Measurements from ENCODE around the gene HOXB4.

The HOXB4 gene

GRCh38 chr17:48559122-48559839 is 18.9 kb downstream of the HOXB4 start:
- TF ChIP-seq, protein P1, sequence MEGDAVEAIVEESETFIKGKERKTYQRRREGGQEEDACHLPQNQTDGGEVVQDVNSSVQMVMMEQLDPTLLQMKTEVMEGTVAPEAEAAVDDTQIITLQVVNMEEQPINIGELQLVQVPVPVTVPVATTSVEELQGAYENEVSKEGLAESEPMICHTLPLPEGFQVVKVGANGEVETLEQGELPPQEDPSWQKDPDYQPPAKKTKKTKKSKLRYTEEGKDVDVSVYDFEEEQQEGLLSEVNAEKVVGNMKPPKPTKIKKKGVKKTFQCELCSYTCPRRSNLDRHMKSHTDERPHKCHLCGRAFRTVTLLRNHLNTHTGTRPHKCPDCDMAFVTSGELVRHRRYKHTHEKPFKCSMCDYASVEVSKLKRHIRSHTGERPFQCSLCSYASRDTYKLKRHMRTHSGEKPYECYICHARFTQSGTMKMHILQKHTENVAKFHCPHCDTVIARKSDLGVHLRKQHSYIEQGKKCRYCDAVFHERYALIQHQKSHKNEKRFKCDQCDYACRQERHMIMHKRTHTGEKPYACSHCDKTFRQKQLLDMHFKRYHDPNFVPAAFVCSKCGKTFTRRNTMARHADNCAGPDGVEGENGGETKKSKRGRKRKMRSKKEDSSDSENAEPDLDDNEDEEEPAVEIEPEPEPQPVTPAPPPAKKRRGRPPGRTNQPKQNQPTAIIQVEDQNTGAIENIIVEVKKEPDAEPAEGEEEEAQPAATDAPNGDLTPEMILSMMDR (IDR thresholded peaks at IDR 0.05; ENCODE audit: low read depth, low read length, missing control alignments), result no peak
- no peak overlapping the region for H3K4me3 ChIP-seq (replicated peaks; ENCODE audit: low read depth, low read length)
- no peak for DNase-seq (ENCODE audit: extremely low read depth, low read depth)

DNA sequence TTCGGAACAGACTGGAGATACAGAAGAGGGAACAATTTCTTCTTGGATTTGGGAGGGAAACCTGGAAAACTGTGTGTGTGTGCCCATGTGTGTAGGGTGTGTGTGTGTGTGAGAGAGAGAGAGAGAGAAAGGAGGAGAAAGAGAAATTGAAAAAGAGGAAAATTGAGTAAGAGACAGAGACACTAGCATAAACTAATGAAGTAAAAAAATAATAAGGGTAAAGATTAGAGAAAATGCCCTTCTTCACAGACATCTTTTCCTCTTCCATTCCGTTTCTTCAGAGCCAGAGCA is 19.4 kb downstream of the HOXB4 start:
- TF ChIP-seq, protein P1 (IDR thresholded peaks at IDR 0.05; ENCODE audit: low read depth, low read length, missing control alignments), result no peak
- H3K4me3 ChIP-seq (replicated peaks; ENCODE audit: low read depth, low read length), result no peak overlapping the region
- DNase-seq (ENCODE audit: extremely low read depth, low read depth), result no peak

DNA sequence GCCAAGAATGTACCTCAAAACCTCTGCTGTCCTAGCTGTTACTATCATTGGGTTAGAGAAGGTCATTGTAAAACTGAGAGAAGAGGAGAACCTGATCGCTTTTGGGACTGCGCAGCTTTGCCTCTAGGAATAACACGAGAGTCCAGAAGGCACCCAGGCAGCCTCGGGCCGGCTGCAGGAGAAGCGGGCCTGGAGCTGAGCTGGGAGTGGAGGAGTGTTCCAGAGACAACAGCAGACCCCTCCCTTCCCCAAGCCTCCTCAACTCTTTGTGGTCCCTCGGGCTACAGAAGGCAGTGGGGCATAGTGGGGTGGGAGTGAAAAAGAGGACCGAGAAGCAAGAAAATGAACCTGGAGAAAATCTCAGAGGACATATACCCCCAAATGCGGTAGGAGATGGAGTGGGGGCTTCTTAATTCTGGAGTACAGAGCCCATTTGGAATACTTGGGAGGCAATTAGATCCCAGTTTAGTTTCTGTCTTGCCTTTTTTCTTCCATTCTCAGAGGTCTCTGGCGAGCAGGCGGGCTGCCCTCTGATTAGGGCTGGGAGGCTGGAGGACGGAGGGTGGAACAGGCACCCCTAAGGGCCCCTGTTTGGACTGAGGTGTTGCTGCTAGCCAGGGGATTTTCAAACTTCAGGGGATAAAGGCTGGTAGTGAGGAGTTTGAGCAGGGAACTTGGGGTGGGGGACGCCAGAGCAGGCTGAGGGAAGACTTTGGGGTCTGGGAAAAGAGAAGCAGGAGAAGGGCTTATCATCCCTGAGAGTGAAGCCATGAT is 19.9 kb downstream of the HOXB4 start:
- no peak overlapping the region for H3K4me3 ChIP-seq (replicated peaks; ENCODE audit: low read depth, low read length)
- TF ChIP-seq, protein P1 (IDR thresholded peaks at IDR 0.05; ENCODE audit: low read depth, low read length, missing control alignments), result no peak
- DNase-seq (ENCODE audit: extremely low read depth, low read depth), result no peak

DNA sequence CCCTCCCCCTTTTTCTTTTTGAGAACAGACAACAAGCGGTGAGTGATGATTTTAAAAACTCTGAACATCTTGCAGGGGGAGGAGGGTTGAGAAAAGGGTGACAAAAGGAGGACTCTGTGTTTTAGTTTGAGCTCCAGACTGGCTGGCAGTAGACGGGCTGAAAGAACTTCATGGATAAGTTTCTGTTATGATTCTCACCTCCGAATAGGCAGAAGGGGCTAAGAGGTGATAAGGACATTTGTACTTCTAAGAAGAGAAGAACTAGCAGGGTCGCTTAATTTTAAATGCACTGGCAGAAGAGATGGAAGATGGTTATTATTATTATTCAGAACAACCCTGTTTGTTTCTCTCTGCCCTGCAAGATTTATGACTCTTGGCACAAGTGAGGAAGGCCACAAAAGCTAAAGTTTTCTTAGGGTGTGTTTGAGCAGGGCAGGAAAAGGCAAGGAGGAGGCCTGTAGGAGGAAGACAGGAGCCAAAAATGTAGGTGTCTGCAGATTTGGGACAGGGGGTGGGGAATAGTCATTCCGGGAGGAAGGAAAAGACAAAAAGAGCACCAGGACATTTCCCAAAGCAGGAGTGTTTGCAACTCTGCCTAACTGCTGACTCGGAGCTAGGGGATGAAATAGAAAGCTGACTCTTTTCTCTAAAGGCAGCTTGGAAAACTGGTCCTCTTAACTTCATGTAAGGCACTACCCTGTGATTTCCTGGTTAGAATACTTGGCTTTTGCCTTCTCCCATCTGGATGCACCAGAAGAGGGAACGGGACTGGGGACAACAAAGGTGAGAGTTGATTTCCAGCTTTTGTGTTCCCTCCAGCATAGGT is 21.4 kb downstream of the HOXB4 start:
- TF ChIP-seq, protein P1 (IDR thresholded peaks at IDR 0.05; ENCODE audit: low read depth, low read length, missing control alignments), result no peak
- no peak for DNase-seq (ENCODE audit: extremely low read depth, low read depth)
- no peak overlapping the region for H3K4me3 ChIP-seq (replicated peaks; ENCODE audit: low read depth, low read length)

- TF ChIP-seq, protein P1 (IDR thresholded peaks at IDR 0.05; ENCODE audit: low read depth, low read length, missing control alignments), result no peak
- H3K4me3 ChIP-seq (replicated peaks; ENCODE audit: low read depth, low read length), result no peak overlapping the region
- DNase-seq (ENCODE audit: extremely low read depth, low read depth), result no peak
These were observed 21.9 kb downstream of the HOXB4 start for GRCh38 chr17:48556229-48556575.

GRCh38 chr17:48555258-48556228 is 22.6 kb downstream of the HOXB4 start:
- no peak for DNase-seq (ENCODE audit: extremely low read depth, low read depth)
- TF ChIP-seq, protein P1 (IDR thresholded peaks at IDR 0.05; ENCODE audit: low read depth, low read length, missing control alignments), result no peak
- peak overlapping the region; percentile 15; the same call in 1 of the 2 replicates for H3K4me3 ChIP-seq (replicated peaks; ENCODE audit: low read depth, low read length)
